ENCODE measurements around the gene SLC12A4.

GRCh38 chr16:67943619-67944504, 24.6 kb downstream of the SLC12A4 start, which contains the start of gene LCAT:
- TF ChIP-seq, protein P1, sequence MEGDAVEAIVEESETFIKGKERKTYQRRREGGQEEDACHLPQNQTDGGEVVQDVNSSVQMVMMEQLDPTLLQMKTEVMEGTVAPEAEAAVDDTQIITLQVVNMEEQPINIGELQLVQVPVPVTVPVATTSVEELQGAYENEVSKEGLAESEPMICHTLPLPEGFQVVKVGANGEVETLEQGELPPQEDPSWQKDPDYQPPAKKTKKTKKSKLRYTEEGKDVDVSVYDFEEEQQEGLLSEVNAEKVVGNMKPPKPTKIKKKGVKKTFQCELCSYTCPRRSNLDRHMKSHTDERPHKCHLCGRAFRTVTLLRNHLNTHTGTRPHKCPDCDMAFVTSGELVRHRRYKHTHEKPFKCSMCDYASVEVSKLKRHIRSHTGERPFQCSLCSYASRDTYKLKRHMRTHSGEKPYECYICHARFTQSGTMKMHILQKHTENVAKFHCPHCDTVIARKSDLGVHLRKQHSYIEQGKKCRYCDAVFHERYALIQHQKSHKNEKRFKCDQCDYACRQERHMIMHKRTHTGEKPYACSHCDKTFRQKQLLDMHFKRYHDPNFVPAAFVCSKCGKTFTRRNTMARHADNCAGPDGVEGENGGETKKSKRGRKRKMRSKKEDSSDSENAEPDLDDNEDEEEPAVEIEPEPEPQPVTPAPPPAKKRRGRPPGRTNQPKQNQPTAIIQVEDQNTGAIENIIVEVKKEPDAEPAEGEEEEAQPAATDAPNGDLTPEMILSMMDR (IDR thresholded peaks at IDR 0.05), result no peak
- TF ChIP-seq POLR2A (IDR thresholded peaks at IDR 0.05), result no peak
